ENCODE measurements around the gene DMP1. TPM values are rescaled to one million over a fixed set of nuclear protein-coding genes. Genes with fewer than 3 reads are reported as not detected.

Gene DMP1
- total RNA-seq, 4 donors from 2014 or later, result not detected

DNA sequence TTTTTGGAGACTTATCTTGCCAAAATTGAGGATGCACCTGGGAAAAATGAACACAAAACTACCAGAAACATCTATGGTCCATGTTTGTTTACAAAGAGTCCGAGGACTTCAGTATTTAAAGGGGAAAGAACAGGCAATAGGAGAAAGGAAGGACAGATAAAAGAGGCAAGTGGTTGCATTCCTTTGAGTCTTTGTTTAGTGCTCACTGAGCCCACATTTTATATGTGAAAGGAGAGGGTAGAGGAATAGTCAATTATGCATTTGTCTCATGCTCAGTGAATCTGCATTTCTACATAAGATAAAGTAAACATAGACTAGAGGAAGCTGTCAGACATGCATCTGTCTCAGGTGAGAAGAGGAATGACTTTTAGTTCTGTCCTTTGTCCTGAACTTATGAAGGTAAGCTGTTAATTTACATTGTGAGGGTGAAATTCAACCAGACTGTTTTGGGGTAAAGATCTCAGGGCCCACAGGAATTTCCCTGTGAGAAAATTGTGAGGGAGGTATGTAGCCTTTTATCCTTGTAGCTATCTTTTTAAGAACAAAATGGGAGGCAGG is 4.5 kb downstream of the DMP1 start:
- TF ChIP-seq, protein P1, sequence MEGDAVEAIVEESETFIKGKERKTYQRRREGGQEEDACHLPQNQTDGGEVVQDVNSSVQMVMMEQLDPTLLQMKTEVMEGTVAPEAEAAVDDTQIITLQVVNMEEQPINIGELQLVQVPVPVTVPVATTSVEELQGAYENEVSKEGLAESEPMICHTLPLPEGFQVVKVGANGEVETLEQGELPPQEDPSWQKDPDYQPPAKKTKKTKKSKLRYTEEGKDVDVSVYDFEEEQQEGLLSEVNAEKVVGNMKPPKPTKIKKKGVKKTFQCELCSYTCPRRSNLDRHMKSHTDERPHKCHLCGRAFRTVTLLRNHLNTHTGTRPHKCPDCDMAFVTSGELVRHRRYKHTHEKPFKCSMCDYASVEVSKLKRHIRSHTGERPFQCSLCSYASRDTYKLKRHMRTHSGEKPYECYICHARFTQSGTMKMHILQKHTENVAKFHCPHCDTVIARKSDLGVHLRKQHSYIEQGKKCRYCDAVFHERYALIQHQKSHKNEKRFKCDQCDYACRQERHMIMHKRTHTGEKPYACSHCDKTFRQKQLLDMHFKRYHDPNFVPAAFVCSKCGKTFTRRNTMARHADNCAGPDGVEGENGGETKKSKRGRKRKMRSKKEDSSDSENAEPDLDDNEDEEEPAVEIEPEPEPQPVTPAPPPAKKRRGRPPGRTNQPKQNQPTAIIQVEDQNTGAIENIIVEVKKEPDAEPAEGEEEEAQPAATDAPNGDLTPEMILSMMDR (IDR thresholded peaks at IDR 0.05; ENCODE audit: low read depth), result no peak

GRCh38 chr4:87657525-87657924 is 7.4 kb downstream of the DMP1 start:
- TF ChIP-seq, protein P1 (IDR thresholded peaks at IDR 0.05; ENCODE audit: low read depth), result no peak

GRCh38 chr4:87659247-87659931 is 9.3 kb downstream of the DMP1 start:
- TF ChIP-seq, protein P1 (IDR thresholded peaks at IDR 0.05; ENCODE audit: low read depth), result no peak

- TF ChIP-seq, protein P1 (IDR thresholded peaks at IDR 0.05; ENCODE audit: low read depth), result no peak
These were observed 12.8 kb downstream of the DMP1 start for GRCh38 chr4:87662871-87663270.

- TF ChIP-seq, protein P1 (IDR thresholded peaks at IDR 0.05; ENCODE audit: low read depth), result no peak
These were observed 19.3 kb downstream of the DMP1 start for GRCh38 chr4:87669373-87669772.

- TF ChIP-seq, protein P1 (IDR thresholded peaks at IDR 0.05; ENCODE audit: low read depth), result no peak
These were observed 27.7 kb downstream of the DMP1 start for GRCh38 chr4:87677731-87678130.

DNA sequence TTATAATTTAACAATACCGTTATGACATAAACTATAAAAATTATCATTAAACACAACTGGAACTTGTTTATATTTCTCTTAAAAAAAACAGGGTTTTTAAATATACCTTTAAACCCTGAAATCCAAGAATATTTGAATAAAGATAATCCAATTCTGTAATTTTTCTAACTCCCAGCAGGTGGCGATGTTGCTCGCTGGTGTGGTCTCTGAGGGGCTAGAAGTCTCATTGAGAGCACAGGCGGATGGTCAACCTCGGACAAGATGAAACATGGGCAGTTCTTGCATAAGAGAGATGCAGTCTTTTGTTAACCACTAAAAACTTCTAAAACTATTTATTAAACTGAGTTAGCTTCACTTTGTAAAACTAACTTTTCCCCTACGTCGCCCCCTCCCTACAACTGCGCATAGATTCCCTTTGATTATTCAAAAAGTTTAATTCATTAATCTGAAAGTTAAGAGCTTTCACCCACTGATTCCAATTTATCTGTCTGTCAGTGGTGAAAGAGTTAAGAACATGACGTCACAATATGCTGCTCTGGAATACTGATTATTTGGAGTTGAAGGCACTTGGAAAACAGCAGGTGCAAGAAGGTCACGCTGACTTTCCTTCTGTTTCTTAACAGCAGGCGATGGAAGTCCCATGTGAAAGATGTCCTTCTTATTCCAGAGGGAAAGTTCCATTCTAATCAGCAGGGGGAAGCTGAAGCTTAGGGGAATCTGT is 29.5 kb downstream of the DMP1 start:
- TF ChIP-seq, protein P1 (IDR thresholded peaks at IDR 0.05; ENCODE audit: low read depth), result no peak
